NCI-H2029 (cell line): ENCODE results near the gene CD244.

ENCODE experiments used
- DNase-seq: peaks from one replicate; lab custom pipeline; 2025; lab: John Stamatoyannopoulos, UW

Gene CD244

GRCh38 chr1:160781186-160781766 lies 81.4 kb downstream of the CD244 start:
- peak; percentile 34 for DNase-seq

GRCh38 chr1:160780398-160780755 lies 82.3 kb downstream of the CD244 start:
- DNase-seq: no peak
